ENCODE measurements around the gene CSNK2B.

The CSNK2B gene

GRCh38 chr6:31712296-31712695 is 46.4 kb downstream of the CSNK2B start:
- DNase-seq (ENCODE audit: insufficient read length): no peak
- TF ChIP-seq POLR2A (IDR thresholded peaks at IDR 0.05; ENCODE audit: low read depth, low read length) (no peak), POLR2AphosphoS5 (IDR thresholded peaks at IDR 0.05; ENCODE audit: low read depth, low read length) (no peak), TAF1 (IDR thresholded peaks at IDR 0.05; ENCODE audit: borderline replicate concordance, low read depth, low read length) (no peak)
- FAIRE-seq: no peak

GRCh38 chr6:31713465-31713864 is 47.6 kb downstream of the CSNK2B start:
- FAIRE-seq: no peak
- no peak for DNase-seq (ENCODE audit: insufficient read length)

GRCh38 chr6:31713991-31714684 is 48.3 kb downstream of the CSNK2B start:
- FAIRE-seq: no peak
- TF ChIP-seq POLR2AphosphoS5 (IDR thresholded peaks at IDR 0.05; ENCODE audit: low read depth, low read length) (no peak), POLR2A (IDR thresholded peaks at IDR 0.05; ENCODE audit: low read depth, low read length) (no peak), TAF1 (IDR thresholded peaks at IDR 0.05; ENCODE audit: borderline replicate concordance, low read depth, low read length) (no peak)
- no peak for DNase-seq (ENCODE audit: insufficient read length)

More at GRCh38 chr6:31713465-31713864, 47.6 kb downstream of the CSNK2B start:
- no peak for TF ChIP-seq POLR2AphosphoS5 (IDR thresholded peaks at IDR 0.05; ENCODE audit: low read depth, low read length)
- TF ChIP-seq POLR2A (IDR thresholded peaks at IDR 0.05; ENCODE audit: low read depth, low read length): no peak
- no peak for TF ChIP-seq TAF1 (IDR thresholded peaks at IDR 0.05; ENCODE audit: borderline replicate concordance, low read depth, low read length)

GRCh38 chr6:31715022-31715958 is 49.4 kb downstream of the CSNK2B start, which contains the start of gene LY6G6D:
Gene LY6G6D, plus strand, starts transcription at chr6:31715348. Its CDS starts 8 bp downstream, at chr6:31715356.
- DNase-seq (ENCODE audit: insufficient read length) (no peak), FAIRE-seq (no peak)
- TF ChIP-seq POLR2AphosphoS5 (IDR thresholded peaks at IDR 0.05; ENCODE audit: low read depth, low read length) (no peak), TAF1 (IDR thresholded peaks at IDR 0.05; ENCODE audit: borderline replicate concordance, low read depth, low read length) (no peak), POLR2A (IDR thresholded peaks at IDR 0.05; ENCODE audit: low read depth, low read length) (no peak)

- FAIRE-seq (no peak), DNase-seq (ENCODE audit: insufficient read length) (no peak)
- TF ChIP-seq TAF1 (IDR thresholded peaks at IDR 0.05; ENCODE audit: borderline replicate concordance, low read depth, low read length) (no peak), POLR2AphosphoS5 (IDR thresholded peaks at IDR 0.05; ENCODE audit: low read depth, low read length) (no peak), POLR2A (IDR thresholded peaks at IDR 0.05; ENCODE audit: low read depth, low read length) (no peak)
These were observed 51.8 kb downstream of the CSNK2B start for GRCh38 chr6:31717499-31718222.

- FAIRE-seq: no peak
- TF ChIP-seq TAF1 (IDR thresholded peaks at IDR 0.05; ENCODE audit: borderline replicate concordance, low read depth, low read length): no peak
- TF ChIP-seq POLR2AphosphoS5 (IDR thresholded peaks at IDR 0.05; ENCODE audit: low read depth, low read length): no peak
- TF ChIP-seq POLR2A (IDR thresholded peaks at IDR 0.05; ENCODE audit: low read depth, low read length): no peak
- DNase-seq (ENCODE audit: insufficient read length): no peak
These were observed 52.4 kb downstream of the CSNK2B start for GRCh38 chr6:31718265-31718664.

- TF ChIP-seq TAF1 (IDR thresholded peaks at IDR 0.05; ENCODE audit: borderline replicate concordance, low read depth, low read length): no peak
- FAIRE-seq: no peak
- DNase-seq (ENCODE audit: insufficient read length): no peak
These were observed 53.1 kb downstream of the CSNK2B start for GRCh38 chr6:31719001-31719400.

All from GM12892 (cell line).